HG02970 (cell line): ENCODE results near the gene TERT.

Experiments used
- ATAC-seq: cut with Tn5 transposase; IDR thresholded peaks from one replicate; pipeline ENCODE4 v1.9.1; 2021; ENCODE audit warnings: mild to moderate bottlenecking, moderate library complexity, moderate number of reproducible peaks; ENCODE audit not compliant: unreplicated experiment, low FRiP score

The TERT gene

GRCh38 chr5:1265461-1266455, 29.1 kb downstream of the TERT start:
- ATAC-seq: no peak

DNA sequence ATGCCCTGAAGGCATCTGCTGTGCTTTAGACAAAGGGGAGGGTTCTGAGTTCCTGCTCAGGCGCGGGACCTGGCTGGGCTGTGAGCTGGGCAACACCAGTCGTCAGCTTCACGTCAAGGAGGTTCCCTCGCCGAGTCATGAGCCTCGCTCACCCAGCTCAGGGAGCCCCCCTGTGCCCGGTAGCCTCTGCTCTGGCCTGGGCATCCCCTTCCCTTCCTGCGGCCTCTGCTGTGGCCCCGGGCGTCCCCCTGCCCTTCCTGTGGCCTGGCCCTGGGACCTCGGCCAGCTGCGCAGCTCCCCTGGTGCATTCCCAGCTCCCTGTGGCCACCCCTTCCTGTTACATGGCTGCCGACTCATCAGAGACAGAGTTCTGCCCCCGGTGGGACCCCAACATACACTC, 29.8 kb downstream of the TERT start:
- ATAC-seq: no peak

DNA sequence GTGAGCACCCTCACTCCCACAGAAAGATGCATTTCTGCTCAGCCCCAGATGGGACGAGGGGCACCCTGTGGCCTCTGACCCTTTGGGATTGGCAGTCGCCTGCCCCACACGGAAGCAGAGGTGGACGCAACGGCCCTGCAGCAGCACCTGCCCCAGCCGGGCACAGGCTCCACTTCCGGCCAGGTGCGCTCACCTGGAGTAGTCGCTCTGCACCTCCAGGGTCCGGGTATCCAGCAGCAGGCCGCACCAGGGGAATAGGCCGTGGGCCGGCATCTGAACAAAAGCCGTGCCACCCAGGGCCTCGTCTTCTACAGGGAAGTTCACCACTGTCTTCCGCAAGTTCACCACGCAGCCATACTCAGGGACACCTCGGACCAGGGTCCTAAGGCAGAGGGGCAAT, 30.7 kb downstream of the TERT start:
- no peak for ATAC-seq

DNA sequence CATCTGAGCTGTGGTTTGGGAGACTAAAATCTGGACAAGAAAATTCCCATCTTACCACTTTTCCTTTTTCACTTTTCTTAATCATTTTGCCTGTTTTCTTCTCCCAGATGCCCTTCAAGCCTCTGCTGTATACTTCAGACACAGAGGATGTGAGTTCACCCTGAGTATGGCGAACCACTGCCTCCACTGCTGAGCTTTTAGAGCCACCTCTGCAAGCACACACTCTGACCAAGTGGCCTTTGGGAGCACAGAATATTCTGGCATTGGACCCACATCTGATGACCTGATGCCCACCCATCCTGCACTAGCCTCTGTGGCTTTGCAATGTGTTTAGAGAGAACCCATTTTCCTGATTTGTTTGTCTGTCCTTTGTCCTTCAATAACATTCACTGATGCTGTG, 32.5 kb downstream of the TERT start:
- ATAC-seq: no peak

DNA sequence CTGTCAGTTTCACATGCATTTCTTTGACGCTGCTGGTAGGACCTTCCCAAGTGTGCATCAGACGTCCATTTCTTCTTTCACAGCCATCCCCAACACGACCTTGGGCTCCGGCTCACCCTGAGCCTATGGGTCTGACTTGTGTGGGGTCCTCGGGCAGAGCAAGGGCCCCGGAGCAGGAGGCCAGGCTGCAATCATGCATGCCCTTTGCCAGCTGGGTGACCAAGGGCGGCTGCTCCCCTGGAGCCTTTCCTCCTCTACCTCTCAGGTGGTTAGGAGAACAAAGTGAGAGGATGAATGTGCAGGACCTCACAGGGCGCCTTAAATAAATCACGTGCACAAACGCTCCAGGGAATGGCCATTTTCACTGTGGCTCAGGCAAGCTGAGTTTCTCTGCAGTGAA, 33.2 kb downstream of the TERT start:
- no peak for ATAC-seq

DNA sequence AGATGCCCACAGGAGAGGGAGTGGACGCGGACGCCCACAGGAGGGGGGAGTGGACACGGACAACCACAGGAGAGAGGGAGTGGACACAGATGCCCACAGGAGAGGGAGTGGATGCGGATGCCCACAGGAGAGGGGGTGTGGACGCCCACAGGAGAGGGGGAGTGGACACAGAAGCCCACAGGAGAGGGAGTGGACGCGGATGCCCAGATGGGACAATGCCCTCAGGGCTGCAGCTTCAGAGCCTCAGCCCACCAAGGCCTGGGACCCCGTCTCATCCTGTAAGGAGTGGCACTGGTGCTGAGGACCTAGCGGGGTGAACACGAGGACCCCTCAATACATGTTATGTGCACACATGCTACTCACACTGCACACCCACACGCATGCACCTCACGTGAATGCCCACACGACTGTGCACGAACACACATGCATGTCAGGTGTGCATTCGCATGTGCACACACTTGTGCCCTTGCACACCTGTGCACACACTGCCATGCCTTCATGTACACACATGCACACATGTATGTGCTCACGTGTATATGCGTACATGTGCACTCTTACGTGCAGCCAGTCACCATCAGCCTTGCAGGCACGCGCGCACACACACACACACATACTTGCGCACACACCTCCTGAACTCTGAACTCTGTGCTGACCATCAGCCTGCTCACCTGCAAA, 34.9 kb downstream of the TERT start:
- ATAC-seq: no peak

DNA sequence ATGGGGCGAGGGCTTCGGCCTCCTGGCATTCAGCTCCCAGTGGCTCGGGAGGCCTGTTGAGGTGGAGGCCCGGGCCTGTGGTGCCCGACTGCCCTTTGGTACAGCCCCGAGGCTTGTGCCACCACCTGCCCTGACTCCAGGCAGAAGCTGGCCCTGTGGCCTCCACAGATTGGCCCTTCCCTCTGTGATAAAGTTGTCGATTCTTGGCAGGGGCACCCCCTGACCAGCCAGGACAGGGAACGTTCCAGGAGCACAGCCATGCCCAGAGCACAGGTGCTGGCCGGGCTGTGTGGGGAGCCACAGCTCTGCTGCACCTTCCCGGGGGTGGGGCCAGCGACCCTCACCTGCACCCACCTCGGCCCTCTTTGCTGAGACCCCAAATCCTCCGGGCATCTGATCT, 37.0 kb downstream of the TERT start:
- no peak for ATAC-seq

DNA sequence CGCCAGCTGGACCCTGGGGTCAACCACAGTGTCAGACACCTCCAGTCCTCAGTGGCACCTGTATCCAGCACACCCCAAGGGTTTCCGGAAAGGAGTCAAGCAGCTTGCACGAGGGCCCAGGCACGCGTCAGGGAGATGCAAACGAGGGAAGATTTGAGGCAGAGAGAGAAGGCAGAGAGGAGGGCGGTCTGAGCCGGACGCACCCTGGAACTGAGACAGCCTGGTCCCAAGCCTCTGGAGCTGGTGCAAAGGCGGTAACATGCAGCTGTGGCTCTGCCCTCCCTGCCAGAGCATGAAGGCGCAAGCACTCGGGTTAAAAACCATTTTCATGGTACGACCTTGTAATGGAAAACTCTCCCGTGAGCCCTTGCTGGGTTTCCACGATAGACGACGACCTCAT, 37.5 kb downstream of the TERT start:
- no peak for ATAC-seq

DNA sequence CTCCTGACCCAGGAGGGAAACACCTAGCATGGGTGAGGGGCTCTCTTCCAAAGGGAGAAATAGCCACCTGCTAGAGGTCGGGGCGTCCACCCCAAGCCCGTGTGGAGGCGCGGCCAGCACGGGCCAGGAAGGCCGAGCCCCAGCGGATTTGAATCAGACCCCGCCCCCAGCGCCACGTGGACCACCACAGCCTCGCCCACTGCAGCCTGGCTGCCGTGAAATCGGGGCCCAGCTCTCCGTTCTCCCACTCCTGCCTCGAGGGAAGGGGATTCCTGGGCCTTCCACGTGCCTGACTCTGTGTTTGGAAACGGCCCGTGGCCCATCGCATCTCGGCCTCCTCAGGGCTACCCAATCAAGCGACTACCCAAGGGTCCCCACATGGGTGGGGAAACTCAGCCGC, 38.1 kb downstream of the TERT start:
- no peak for ATAC-seq

DNA sequence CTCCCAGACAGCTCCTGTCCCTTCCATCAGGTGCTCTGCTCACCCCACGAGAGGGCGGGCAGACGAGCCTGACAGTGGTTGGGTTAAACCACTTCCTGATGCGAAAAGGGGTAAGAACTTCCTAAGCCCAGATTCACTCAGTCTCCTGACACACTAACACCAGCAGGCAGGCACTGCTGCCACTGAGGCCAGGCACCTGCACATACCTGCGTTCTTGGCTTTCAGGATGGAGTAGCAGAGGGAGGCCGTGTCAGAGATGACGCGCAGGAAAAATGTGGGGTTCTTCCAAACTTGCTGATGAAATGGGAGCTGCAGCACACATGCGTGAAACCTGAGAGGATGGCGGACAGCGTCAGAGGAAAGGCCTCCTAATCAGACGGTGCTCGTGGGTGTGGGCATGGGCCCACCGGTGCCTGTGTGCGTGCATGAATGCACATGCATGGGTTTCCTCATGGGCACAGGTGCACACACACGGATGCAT, 39.7 kb downstream of the TERT start:
- no peak for ATAC-seq

DNA sequence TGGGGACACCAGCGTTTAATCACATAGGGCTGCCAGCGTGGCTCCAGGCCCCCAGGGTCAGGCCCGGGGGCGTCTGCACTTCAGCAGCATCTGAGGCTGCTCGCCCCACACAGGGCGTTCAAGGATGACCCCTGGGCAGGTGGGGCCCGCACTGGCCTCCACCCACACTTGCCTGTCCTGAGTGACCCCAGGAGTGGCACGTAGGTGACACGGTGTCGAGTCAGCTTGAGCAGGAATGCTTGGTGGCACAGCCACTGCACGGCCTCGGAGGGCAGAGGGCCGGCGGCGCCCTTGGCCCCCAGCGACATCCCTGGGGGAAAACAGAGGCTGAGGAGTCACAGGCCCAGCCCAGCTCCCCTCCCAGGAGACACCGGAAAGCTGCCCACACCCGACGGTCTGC, 40.7 kb downstream of the TERT start:
- no peak for ATAC-seq

DNA sequence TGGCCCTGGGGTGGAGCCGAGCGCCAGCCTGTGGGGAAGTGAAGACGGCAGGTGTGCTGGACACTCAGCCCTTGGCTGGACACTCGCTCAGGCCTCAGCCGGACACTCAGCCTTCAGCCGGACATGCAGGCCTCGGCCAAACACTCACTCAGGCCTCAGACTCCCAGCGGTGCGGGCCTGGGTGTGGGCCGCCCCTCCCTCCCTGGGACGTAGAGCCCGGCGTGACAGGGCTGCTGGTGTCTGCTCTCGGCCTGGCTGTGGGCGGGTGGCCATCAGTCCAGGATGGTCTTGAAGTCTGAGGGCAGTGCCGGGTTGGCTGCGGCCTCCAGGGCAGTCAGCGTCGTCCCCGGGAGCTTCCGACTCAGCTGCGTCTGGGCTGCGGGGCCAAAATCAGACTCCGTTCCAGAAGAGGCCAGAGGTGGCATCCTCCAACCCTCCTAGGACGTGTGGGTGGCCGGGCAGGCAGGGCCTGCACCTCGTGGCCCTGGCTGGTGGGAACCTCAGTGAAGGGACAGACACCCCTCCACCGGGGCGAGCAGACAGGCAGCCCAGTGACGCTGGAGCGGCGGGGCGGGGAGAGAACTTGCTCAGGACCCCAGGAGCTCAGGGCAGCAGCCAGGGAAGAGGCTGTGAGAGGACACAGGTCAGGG, 41.3 kb downstream of the TERT start:
- ATAC-seq: no peak

GRCh38 chr5:1252681-1253080, 42.2 kb downstream of the TERT start:
- no peak for ATAC-seq

DNA sequence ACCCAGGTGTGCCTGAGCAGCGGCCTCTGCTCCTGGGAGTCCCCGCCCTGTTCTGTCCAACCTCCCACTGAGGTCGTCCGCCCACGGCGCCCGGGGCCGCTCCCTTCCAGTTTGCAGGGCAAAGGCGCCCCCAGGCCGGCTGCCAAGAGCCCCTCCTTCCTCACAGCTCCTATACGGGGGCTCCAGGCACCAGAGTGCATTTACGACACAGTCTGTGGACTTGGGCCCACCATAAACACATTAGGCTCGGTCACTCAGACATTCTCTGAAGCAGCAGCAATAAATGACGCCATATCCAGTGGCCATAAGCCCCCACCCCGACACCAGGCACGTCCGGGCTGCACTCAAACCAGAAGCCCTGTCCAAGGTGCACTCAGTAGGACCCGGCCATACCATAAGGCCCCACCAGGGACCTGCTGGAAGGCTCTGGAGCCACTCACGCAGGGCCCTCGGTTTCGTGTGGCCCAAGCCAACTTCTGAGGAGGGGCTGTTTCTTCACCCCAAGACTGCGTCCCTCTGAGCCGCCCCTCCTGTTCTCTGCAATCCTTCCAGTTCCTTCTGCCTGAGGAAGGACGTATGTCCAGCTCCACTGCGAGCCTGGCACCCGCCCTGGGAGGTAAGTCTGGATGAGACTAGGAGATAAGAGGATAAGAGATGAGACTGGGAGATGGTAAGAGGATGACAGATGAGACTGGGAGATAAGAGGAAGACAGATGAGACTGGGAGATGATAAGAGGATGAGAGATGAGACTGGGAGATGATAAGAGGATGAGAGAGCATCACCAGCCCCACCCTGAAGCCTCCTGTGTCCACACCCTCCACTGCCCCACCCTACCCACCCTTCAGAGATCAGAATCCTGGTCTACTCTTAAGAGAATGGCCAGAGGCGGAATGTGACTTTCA, 42.9 kb downstream of the TERT start:
- no peak for ATAC-seq

GRCh38 chr5:1249366-1250280, 45.2 kb downstream of the TERT start:
- no peak for ATAC-seq

- no peak for ATAC-seq
Measured at GRCh38 chr5:1247811-1248210, 47.1 kb downstream of the TERT start.

DNA sequence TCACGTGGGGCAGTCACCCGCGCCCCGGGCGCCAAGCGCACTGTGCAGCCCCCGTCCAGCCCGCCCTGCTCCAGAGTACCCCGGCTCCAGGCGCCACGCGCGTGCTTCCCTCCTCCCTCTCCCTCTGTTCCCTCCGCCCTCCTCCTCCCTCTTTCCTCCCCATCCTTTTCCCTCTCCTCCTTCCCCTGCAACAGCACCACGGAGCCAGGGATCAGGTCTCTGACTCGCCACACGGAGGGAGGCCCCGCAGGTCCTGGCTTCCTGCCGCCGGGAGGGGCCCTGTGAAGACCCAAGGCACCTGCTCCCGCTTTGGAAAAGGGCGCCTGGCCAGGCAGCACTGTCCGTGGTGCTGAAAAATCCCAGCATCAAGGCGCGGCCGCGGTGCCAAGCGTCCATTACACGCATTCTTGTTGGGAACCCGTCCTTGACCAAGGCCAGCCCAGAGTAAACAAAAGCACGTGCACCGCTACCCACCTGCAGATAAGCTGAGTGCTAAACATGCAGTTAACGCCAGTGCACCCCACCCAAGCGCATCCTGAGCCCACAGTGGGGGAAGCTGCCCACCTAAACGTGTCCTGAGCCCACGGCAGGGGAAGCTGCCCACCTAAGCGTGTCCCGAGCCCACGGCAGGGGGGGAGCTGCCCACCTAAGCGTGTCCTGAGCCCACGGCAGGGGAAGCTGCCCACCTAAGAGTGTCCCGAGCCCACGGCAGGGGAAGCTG, 48.0 kb downstream of the TERT start:
- ATAC-seq: no peak

GRCh38 chr5:1245905-1246576, 48.8 kb downstream of the TERT start:
- no peak for ATAC-seq
